CD4-positive, CD25-positive, alpha-beta regulatory T cell (primary cell): ENCODE results near the gene PCNP. TPM values are rescaled to one million over a fixed set of nuclear protein-coding genes. Genes with fewer than 3 reads are reported as not detected.

Experiments
- ATAC-seq, 2 donors: fragments of 150-1000 bp; cut with Tn5 transposase; one replicate each; pipeline ENCODE4 v1.10.0; 2021; ENCODE audit warnings: low read depth in 2 of 2, moderate number of reproducible peaks in 2 of 2, moderate library complexity in 1 of 2
- DNase-seq, 3 donors: peaks; one replicate each; pipeline versions ENCODE4 v3.0.0 to v3.0.0-alpha.2; 2012 to 2022; ENCODE audit warnings: mixed read lengths in 1 of 3
- H3K27ac ChIP-seq: one replicate; pipeline ENCODE4 v1.7.0; 2013; ENCODE audit warnings: mild to moderate bottlenecking, low read length; ENCODE audit not compliant: insufficient read depth, poor library complexity, severe bottlenecking
- H3K27me3 ChIP-seq: one replicate; pipeline ENCODE4 v1.7.0; 2013; ENCODE audit warnings: low read length; ENCODE audit not compliant: control insufficient read depth, insufficient read depth
- H3K36me3 ChIP-seq: one replicate; pipeline ENCODE4 v1.7.0; 2013; ENCODE audit warnings: mild to moderate bottlenecking, low read length, moderate library complexity; ENCODE audit not compliant: control insufficient read depth, insufficient read depth
- H3K4me1 ChIP-seq: 2 replicates; pipeline ENCODE4 v1.7.0; 2013; ENCODE audit warnings: mild to moderate bottlenecking, low read length; ENCODE audit not compliant: insufficient read depth, control insufficient read depth, poor library complexity, severe bottlenecking
- H3K4me3 ChIP-seq: one replicate; pipeline ENCODE4 v1.7.0; 2013; ENCODE audit warnings: low read depth, mild to moderate bottlenecking, low read length, moderate library complexity
- H3K9me3 ChIP-seq, 2 experiments: 1 replicate in 1 of 2; 2 replicates in 1 of 2; pipeline ENCODE4 v1.7.0; 2013; ENCODE audit warnings: low read length in 2 of 2, mild to moderate bottlenecking in 1 of 2, moderate library complexity in 1 of 2; ENCODE audit not compliant: control insufficient read depth in 2 of 2
- H3K27ac Mint-ChIP-seq, 3 donors: one replicate each; pipeline ENCODE4 v1.8.0; 2020 to 2022; ENCODE audit warnings: mild to moderate bottlenecking in 3 of 3, mixed read lengths in 3 of 3, moderate library complexity in 2 of 3
- H3K27me3 Mint-ChIP-seq: one replicate; pipeline ENCODE4 v1.8.0; 2022; ENCODE audit warnings: mild to moderate bottlenecking, mixed read lengths
- H3K36me3 Mint-ChIP-seq: one replicate; pipeline ENCODE4 v1.8.0; 2020; ENCODE audit warnings: mixed read lengths
- H3K4me1 Mint-ChIP-seq, 4 donors: one replicate each; pipeline ENCODE4 v1.8.0; 2020 to 2022; ENCODE audit warnings: mixed read lengths in 4 of 4, mild to moderate bottlenecking in 1 of 4
- H3K4me3 Mint-ChIP-seq, 4 donors: one replicate each; pipeline ENCODE4 v1.8.0; 2020 to 2022; ENCODE audit warnings: mild to moderate bottlenecking in 4 of 4, mixed read lengths in 4 of 4, moderate library complexity in 3 of 4
- H3K9me3 Mint-ChIP-seq, 7 donors: one replicate each; pipeline ENCODE4 v1.8.0; 2020 to 2022; ENCODE audit warnings: mixed read lengths in 7 of 7, mild to moderate bottlenecking in 3 of 7, moderate library complexity in 2 of 7
- polyA plus RNA-seq, 4 donors: library from polyadenylated mRNA; unstranded; fragments of 300-500 nt; fragmentation: Illumina TruSeq; gene quantifications; one replicate each; pipeline ENCODE4 v1.2.3, GENCODE V29; 2021
- total RNA-seq: library from RNA; stranded (reverse); gene quantifications from one replicate; pipeline ENCODE4 v1.2.3, GENCODE V29; 2022

PCNP gene
- total and polyA plus RNA-seq, 5 donors from 2014 or later = 99.8 to 144 (median 110) TPM

GRCh38 chr3:101642441-101642840 is 68.5 kb downstream of the PCNP start:
- H3K4me3 Mint-ChIP-seq = no peak overlapping the region
- H3K27me3 Mint-ChIP-seq = no peaks in the 10 kb centered on the region
- H3K27ac Mint-ChIP-seq = peak overlapping the region in 1 of 3 donors; percentile 86
- ATAC-seq = no peak
- Histone ChIP-seq H3K36me3 (peaks cover 4% of the 10 kb centered on the region), H3K9me3 (no peaks in the 10 kb centered on the region), H3K4me1 (peaks cover 14% of the 10 kb centered on the region), H3K27ac (no peak overlapping the region), H3K4me3 (no peak overlapping the region), H3K27me3 (no peaks in the 10 kb centered on the region)
- peaks cover 0 to 1% (median 0%) of the 10 kb centered on the region in 7 donors for H3K9me3 Mint-ChIP-seq
- peaks cover 4% of the 10 kb centered on the region for H3K36me3 Mint-ChIP-seq
- DNase-seq = no peak
- peaks cover 14 to 27% (median 22%) of the 10 kb centered on the region in 4 donors for H3K4me1 Mint-ChIP-seq

DNA sequence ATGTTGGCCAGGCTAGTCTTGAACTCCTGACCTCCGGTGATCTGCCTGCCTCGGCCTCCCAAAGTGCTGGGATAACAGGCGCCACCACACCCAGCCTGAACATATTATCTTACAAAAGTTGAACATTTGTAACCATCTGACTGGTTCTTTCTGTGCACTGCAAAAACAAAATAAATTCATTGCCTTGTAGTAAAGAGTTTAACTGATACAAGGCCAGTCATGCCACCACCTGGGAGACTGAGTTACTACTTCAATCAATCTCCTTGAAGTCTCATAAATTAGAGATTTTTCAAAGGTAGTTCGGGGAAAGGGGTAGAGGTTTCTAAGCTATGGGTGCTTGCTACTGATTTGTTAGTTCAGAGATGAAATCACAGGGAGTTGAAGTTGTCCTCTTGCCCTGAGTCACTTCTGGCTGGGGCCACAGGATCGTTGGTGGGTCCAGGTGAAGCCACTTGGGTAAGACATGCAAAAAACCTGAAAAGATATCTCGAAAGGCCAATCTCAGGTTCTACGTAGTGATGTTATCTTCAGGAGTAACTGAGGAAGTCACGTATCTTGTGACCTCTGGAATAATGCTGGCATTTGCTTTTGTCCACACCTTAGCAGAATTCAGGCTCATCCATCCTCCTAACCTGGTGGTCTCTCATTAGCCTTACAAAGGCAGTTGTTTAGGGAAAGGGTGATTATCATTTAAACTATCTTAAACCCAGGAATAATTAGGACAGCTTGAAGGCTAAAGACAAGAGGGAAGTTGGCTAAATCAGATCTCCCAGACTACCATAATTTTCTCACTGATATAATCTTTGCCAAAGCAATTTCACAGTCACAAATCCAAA is 69.2 kb downstream of the PCNP start:
- Histone ChIP-seq H3K4me1 (peaks cover 14% of the 10 kb centered on the region), H3K27me3 (no peaks in the 10 kb centered on the region), H3K9me3 (no peaks in the 10 kb centered on the region), H3K36me3 (peaks cover 9% of the 10 kb centered on the region), H3K4me3 (no peak overlapping the region), H3K27ac (peak overlapping the region; percentile 29)
- DNase-seq = peak in 1 of 3 donors; percentile 27
- Mint-ChIP-seq H3K4me3 (no peak overlapping the region), H3K27me3 (no peaks in the 10 kb centered on the region), H3K27ac (peak overlapping the region; percentile 35 to 86 (median 62)), H3K4me1 (peaks cover 14 to 27% (median 22%) of the 10 kb centered on the region in 4 donors), H3K9me3 (peaks cover 0 to 1% (median 0%) of the 10 kb centered on the region in 7 donors), H3K36me3 (peaks cover 4% of the 10 kb centered on the region)
- ATAC-seq = no peak

Other genes with a start within 250 kb of the PCNP start
- gene SENP7, start 61.0 kb upstream of the PCNP start, total RNA-seq = 49.9 TPM
- gene SENP7, start 61.0 kb upstream of the PCNP start, polyA plus RNA-seq = 10 to 100 TPM in 1 of 4 donors, 1 to 10 TPM in 3; 7.8 to 12.5 (median 9.6) TPM
- gene TRMT10C, start 12.3 kb upstream of the PCNP start, total RNA-seq = 29.4 TPM
- gene TRMT10C, start 12.3 kb upstream of the PCNP start, polyA plus RNA-seq = 10 to 100 TPM; 41.3 to 47.0 (median 43.4) TPM
- 75.1 TPM for gene ZBTB11, start 103.0 kb downstream of the PCNP start, total RNA-seq
- 10 to 100 TPM in 2 of 4 donors, 1 to 10 TPM in 2; 9.0 to 14.2 (median 10.7) TPM for gene ZBTB11, start 103.0 kb downstream of the PCNP start, polyA plus RNA-seq
- 1,148 TPM for gene RPL24, start 112.5 kb downstream of the PCNP start, total RNA-seq
- gene RPL24, start 112.5 kb downstream of the PCNP start, polyA plus RNA-seq = 1,000 to 10,000 TPM in 3 of 4 donors, 100 to 1,000 TPM in 1; 939 to 1,307 (median 1,200) TPM
- 15.2 TPM for gene CEP97, start 150.4 kb downstream of the PCNP start, total RNA-seq
- gene CEP97, start 150.4 kb downstream of the PCNP start, polyA plus RNA-seq = 1 to 10 TPM; 4.8 to 8.3 (median 6.4) TPM
- 37.9 TPM for gene NXPE3, start 205.0 kb downstream of the PCNP start, total RNA-seq
- 10 to 100 TPM; 38.3 to 43.2 (median 42.4) TPM for gene NXPE3, start 205.0 kb downstream of the PCNP start, polyA plus RNA-seq